ENCODE data around the gene UNCX. TPM values are rescaled to one million over a fixed set of nuclear protein-coding genes. Genes with fewer than 3 reads are reported as not detected.
"Not testable (repeated sequence)": the region's sequence is repeated elsewhere in the genome, so short reads cannot be mapped to it uniquely, and the experiment has no call there.

Gene UNCX
- total RNA-seq, 2 experiments from 2014 or later: not detected

DNA sequence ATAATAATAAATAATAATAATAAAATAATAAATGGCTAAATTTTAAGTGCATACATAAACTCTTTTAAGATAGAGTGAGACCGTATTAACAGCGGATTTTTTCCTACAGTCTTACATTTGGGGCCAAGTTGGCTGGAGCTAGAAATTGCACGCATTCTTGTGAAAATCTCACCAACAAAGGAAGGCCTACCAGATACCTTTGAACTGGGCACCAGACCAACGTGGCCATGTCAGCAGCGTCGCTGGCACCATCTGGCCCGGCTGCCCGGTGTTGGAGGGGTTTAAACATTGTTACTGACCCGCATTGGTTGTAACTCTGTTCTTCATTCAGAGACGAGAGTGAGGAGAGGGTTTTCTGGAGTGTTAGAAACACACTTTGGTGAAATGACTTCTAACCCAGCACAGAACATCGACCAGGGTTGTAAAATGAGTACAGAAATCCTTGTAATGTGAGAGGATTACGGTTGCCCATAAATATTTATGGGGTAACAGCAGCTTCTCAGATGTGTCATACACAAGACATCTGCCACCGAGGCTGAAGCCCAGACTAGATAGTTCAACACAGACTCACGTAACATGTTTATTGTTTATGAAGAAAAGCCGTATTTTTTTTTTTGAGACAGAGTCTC lies 34.6 kb upstream of the UNCX start:
- Histone ChIP-seq H3K79me2 (ENCODE audit: insufficient read depth, low read depth, low read length) (no peaks in the 10 kb centered on the region), H3K9me3 (ENCODE audit: low read length) (no peaks in the 10 kb centered on the region), H3K4me1 (ENCODE audit: insufficient read depth, low read length, poor library complexity, severe bottlenecking) (no peaks in the 10 kb centered on the region), H3K27ac (ENCODE audit: low read depth, low read length, poor library complexity, severe bottlenecking) (no peak overlapping the region), H3K9me2 (ENCODE audit: insufficient read depth, low read length) (no peaks in the 10 kb centered on the region), H3K4me2 (ENCODE audit: low read length) (no peak overlapping the region), H3K4me3 (ENCODE audit: low read depth, low read length, poor library complexity, severe bottlenecking) (no peak overlapping the region), H2AFZ (ENCODE audit: low read length) (no peak overlapping the region), H4K20me1 (ENCODE audit: insufficient read depth, low read length) (no peaks in the 10 kb centered on the region), H3K36me3 (ENCODE audit: insufficient read depth, low read length) (no peaks in the 10 kb centered on the region)
- intact Hi-C loops (cut with micrococcal nuclease; ENCODE audit: unreplicated experiment): no loop called here
- CTCF ChIA-PET (ENCODE audit: unreplicated experiment): no interaction called here
- no TSS peak for BruUV-seq (replicated peaks)
- TF ChIP-seq CTCF (conservative IDR thresholded peaks at IDR 0.05; ENCODE audit: low read length) (no peak), EZH2phosphoT487 (IDR thresholded peaks at IDR 0.05; ENCODE audit: borderline replicate concordance, low read depth, low read length) (no peak)
- POLR2A ChIA-PET: interaction anchor here (0.6 kb wide), 1 partner anchor 12 kb away, joined by 6 read pairs; no protein-coding TSS in a partner anchor
- no peak for DNase-seq (ENCODE audit: low spot score)

DNA sequence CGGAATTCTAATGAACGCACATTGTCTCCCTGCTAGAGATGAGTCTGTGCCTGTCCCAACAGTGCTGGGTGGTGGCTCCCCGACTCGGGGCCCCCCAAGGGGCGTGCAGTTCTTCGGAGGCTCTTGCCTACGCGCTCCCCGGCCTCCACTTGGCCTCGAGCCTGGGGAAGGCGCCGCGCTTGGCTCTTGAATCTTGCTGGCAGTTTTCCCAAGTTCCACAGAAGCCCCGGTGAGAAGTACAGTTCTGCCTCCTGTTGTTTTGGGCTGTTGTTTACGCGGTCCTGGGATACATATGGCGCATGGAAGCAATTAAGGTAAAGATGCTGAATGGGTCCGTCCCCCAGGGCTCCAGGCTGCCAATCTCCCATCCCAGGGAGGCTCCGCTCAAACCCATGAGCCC lies 32.6 kb upstream of the UNCX start:
- ChIA-PET CTCF (ENCODE audit: unreplicated experiment) (no interaction called here), POLR2A (no interaction called here)
- H3K9me3 ChIP-seq (ENCODE audit: low read length): no peaks in the 10 kb centered on the region
- intact Hi-C loops (cut with micrococcal nuclease; ENCODE audit: unreplicated experiment): no loop called here
- H3K36me3 ChIP-seq (ENCODE audit: insufficient read depth, low read length): no peaks in the 10 kb centered on the region
- H3K4me1 ChIP-seq (ENCODE audit: insufficient read depth, low read length, poor library complexity, severe bottlenecking): no peaks in the 10 kb centered on the region
- no peak for DNase-seq (ENCODE audit: low spot score)
- no peak overlapping the region for H3K4me2 ChIP-seq (ENCODE audit: low read length)
- no peak overlapping the region for H2AFZ ChIP-seq (ENCODE audit: low read length)
- no peaks in the 10 kb centered on the region for H3K79me2 ChIP-seq (ENCODE audit: insufficient read depth, low read depth, low read length)
- H3K9me2 ChIP-seq (ENCODE audit: insufficient read depth, low read length): no peaks in the 10 kb centered on the region
- H3K27ac ChIP-seq (ENCODE audit: low read depth, low read length, poor library complexity, severe bottlenecking): no peak overlapping the region
- no peak overlapping the region for H3K4me3 ChIP-seq (ENCODE audit: low read depth, low read length, poor library complexity, severe bottlenecking)
- TF ChIP-seq CTCF (conservative IDR thresholded peaks at IDR 0.05; ENCODE audit: low read length) (no peak), EZH2phosphoT487 (IDR thresholded peaks at IDR 0.05; ENCODE audit: borderline replicate concordance, low read depth, low read length) (no peak)
- H4K20me1 ChIP-seq (ENCODE audit: insufficient read depth, low read length): no peaks in the 10 kb centered on the region
- no TSS peak for BruUV-seq (replicated peaks)

- H3K9me2 ChIP-seq (ENCODE audit: insufficient read depth, low read length): no peaks in the 10 kb centered on the region
- no TSS peak for BruUV-seq (replicated peaks)
- no peak overlapping the region for H3K4me2 ChIP-seq (ENCODE audit: low read length)
- no peaks in the 10 kb centered on the region for H3K36me3 ChIP-seq (ENCODE audit: insufficient read depth, low read length)
- no peak overlapping the region for H3K4me3 ChIP-seq (ENCODE audit: low read depth, low read length, poor library complexity, severe bottlenecking)
- CTCF ChIA-PET (ENCODE audit: unreplicated experiment): no interaction called here
- intact Hi-C loops (cut with micrococcal nuclease; ENCODE audit: unreplicated experiment): no loop called here
- TF ChIP-seq EZH2phosphoT487 (IDR thresholded peaks at IDR 0.05; ENCODE audit: borderline replicate concordance, low read depth, low read length) (no peak), CTCF (conservative IDR thresholded peaks at IDR 0.05; ENCODE audit: low read length) (no peak)
- POLR2A ChIA-PET: interaction anchor here (0.7 kb wide), 2 partner anchors 20 to 508 kb away, joined by 3 read pairs; no protein-coding TSS in a partner anchor
- H3K9me3 ChIP-seq (ENCODE audit: low read length): no peaks in the 10 kb centered on the region
- H3K27ac ChIP-seq (ENCODE audit: low read depth, low read length, poor library complexity, severe bottlenecking): no peak overlapping the region
- H2AFZ ChIP-seq (ENCODE audit: low read length): no peak overlapping the region
- no peak for DNase-seq (ENCODE audit: low spot score)
- H4K20me1 ChIP-seq (ENCODE audit: insufficient read depth, low read length): no peaks in the 10 kb centered on the region
- no peaks in the 10 kb centered on the region for H3K79me2 ChIP-seq (ENCODE audit: insufficient read depth, low read depth, low read length)
- no peaks in the 10 kb centered on the region for H3K4me1 ChIP-seq (ENCODE audit: insufficient read depth, low read length, poor library complexity, severe bottlenecking)
Observed at GRCh38 chr7:1201916-1202315, 30.8 kb upstream of the UNCX start.

GRCh38 chr7:1202914-1203313 lies 29.8 kb upstream of the UNCX start:
- H3K9me2 ChIP-seq (ENCODE audit: insufficient read depth, low read length); POLR2A ChIA-PET; H3K4me1 ChIP-seq (ENCODE audit: insufficient read depth, low read length, poor library complexity, severe bottlenecking); BruUV-seq (replicated peaks); intact Hi-C loops (cut with micrococcal nuclease; ENCODE audit: unreplicated experiment); H3K9me3 ChIP-seq (ENCODE audit: low read length); H3K36me3 ChIP-seq (ENCODE audit: insufficient read depth, low read length); H3K4me2 ChIP-seq (ENCODE audit: low read length); CTCF ChIA-PET (ENCODE audit: unreplicated experiment); H3K4me3 ChIP-seq (ENCODE audit: low read depth, low read length, poor library complexity, severe bottlenecking); H4K20me1 ChIP-seq (ENCODE audit: insufficient read depth, low read length); H3K27ac ChIP-seq (ENCODE audit: low read depth, low read length, poor library complexity, severe bottlenecking); H2AFZ ChIP-seq (ENCODE audit: low read length); DNase-seq (ENCODE audit: low spot score); H3K79me2 ChIP-seq (ENCODE audit: insufficient read depth, low read depth, low read length): not testable (repeated sequence)

Measured in OCI-LY7 (cell line).